Astrocyte of the cerebellum (primary cell): Measurements from ENCODE around the gene AUH.

ENCODE experiments used
- DNase-seq: peaks from one replicate; pipeline ENCODE4 v3.0.0-alpha.2; 2011; ENCODE audit warnings: low read depth
- H3K4me3 ChIP-seq: 2 replicates; pipeline ENCODE4 v1.5.1; 2011; ENCODE audit warnings: mild to moderate bottlenecking, low read depth, low read length, moderate library complexity
- in situ Hi-C: cut with HindIII; loops from 2 replicates; pipeline ENCODE4 v1.10.0; 2017; ENCODE audit warnings: low sequenced_read_pairs
- TF ChIP-seq, protein P1 (sequence below): IDR thresholded peaks from 2 replicates; pipeline ENCODE4 v1.5.1; 2012; ENCODE audit warnings: low read length, low read depth, moderate library complexity, mild to moderate bottlenecking; ENCODE audit errors: missing control alignments

AUH gene

DNA sequence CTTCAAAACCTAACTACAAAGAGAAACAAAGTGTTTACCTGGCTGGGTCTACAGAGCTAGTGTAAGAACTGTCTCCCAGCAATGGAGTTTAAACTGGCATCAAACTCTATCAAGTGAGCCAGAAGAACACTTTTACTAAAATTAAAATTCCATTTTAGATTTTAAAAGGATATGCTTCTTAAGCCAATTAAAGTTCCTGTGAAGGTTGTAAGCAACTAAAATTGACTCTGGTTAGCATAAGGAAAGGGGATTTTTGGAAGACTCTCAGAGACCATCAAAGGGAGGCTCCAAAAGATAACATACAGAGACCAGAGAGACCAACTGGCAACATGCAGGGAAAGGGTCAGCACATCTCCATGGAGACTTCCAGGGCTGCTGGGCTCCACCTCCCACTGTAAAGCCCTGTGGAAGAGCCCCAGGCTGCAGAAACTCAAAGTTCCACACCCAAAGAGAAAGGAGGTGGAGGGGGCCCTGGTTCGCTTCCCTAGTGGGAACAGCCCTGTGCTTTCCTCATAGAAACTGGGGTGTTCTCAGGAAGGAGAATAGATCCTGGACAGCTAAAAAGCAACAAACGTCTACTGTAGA lies 91.7 kb downstream of the AUH start:
- H3K4me3 ChIP-seq: no peak overlapping the region
- in situ Hi-C loops: no loop called here
- no peak for DNase-seq
- TF ChIP-seq, protein P1, sequence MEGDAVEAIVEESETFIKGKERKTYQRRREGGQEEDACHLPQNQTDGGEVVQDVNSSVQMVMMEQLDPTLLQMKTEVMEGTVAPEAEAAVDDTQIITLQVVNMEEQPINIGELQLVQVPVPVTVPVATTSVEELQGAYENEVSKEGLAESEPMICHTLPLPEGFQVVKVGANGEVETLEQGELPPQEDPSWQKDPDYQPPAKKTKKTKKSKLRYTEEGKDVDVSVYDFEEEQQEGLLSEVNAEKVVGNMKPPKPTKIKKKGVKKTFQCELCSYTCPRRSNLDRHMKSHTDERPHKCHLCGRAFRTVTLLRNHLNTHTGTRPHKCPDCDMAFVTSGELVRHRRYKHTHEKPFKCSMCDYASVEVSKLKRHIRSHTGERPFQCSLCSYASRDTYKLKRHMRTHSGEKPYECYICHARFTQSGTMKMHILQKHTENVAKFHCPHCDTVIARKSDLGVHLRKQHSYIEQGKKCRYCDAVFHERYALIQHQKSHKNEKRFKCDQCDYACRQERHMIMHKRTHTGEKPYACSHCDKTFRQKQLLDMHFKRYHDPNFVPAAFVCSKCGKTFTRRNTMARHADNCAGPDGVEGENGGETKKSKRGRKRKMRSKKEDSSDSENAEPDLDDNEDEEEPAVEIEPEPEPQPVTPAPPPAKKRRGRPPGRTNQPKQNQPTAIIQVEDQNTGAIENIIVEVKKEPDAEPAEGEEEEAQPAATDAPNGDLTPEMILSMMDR: no peak

DNA sequence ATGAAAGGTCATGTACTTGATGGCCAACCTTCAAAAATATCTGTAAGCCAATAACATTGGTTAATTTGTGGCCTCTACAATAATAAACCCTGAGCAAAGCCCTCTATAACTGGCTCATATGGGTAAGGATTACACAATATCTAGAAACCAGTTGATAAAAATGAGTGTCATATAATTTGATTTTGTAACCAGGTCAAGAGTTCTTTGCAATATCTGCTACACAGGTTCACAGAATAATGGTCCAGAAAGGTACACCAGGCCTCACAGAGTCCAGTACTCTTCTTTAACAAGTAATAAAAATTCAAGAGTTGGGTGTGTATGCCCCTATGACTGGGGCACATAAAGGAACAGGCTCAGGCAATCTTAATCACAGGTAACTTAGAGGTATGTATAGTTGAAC lies 95.3 kb downstream of the AUH start:
- in situ Hi-C loops: no loop called here
- TF ChIP-seq, protein P1: no peak
- H3K4me3 ChIP-seq: no peak overlapping the region
- DNase-seq: no peak

DNA sequence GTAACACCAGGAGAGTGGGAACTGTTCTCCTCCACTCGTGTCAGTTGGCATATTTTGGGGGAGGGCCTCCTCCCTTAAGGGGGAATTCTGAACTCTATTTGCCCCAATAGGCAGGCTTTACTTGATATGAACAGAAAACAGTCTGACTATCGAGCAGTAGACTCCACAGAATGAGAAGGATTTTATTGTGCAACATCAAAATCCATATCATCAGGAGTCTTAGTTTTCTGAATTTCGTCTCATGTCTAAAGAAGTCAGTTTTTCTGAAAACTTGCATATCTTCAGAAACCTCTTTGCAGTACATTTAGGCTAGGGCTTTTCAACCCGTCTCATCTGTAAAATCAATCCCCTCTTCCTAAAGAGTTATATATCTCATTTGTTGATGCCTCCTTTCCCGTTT lies 96.2 kb downstream of the AUH start:
- DNase-seq: no peak
- TF ChIP-seq, protein P1: no peak
- in situ Hi-C loops: no loop called here
- no peak overlapping the region for H3K4me3 ChIP-seq

DNA sequence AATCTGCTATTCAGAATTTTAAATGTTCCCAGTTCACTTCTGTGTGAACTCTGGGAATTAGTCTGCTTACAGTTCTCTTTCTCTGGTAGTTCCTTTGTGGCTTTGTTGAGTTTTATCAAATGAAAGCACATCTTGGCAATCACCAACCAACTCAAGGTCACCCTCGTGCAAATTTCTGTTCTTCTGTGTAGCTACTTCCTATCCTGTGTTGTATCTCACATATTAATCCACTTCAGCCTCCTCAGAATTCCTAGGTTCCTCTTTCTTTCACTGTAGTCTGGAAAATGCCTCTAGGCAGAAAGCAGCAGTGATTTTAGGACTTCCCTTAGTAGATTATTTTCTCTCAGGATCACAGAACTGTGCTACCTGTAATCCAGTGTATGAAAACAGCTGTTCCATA lies 100.3 kb downstream of the AUH start:
- TF ChIP-seq, protein P1: no peak
- H3K4me3 ChIP-seq: no peak overlapping the region
- no peak for DNase-seq
- in situ Hi-C loops: no loop called here

DNA sequence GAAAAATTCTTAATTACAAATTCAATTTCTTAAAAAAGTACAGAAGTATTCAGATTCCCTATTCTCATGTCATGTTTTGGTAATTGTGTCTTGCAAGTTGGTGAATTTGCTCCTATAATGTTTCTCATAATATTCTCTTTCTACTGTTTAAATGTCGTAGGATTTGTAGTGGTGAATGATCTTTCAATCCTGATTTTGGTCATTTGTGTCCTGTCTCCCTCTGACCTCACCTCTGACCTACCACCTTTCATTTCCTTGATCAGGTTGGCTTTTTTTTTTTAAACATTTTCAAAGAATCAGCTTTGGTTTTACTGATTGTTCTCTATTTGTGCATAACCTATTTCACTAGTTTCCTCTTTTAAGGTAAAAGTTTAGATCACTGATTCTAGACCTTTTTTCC lies 102.6 kb downstream of the AUH start:
- in situ Hi-C loops: no loop called here
- TF ChIP-seq, protein P1: no peak
- DNase-seq: no peak
- no peak overlapping the region for H3K4me3 ChIP-seq

DNA sequence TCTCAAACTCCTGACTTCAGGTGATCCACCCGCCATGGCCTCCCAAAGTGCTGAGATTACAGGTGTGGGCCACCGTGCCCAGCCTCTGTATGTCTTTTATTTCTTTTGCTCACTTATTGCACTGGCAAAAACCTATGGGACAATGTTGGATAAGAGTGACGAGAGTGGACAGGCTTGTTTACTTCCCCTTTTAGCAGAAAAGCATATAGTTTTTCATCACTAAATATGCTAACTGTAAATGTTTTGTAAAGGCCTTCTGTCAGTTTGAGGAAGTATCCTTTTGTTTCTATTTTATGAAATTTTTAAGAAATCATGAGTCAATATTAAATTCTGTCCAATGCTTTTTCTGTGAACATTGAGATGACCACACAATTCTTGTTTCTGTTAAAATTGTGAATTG lies 103.3 kb downstream of the AUH start:
- DNase-seq: no peak
- in situ Hi-C loops: no loop called here
- TF ChIP-seq, protein P1: no peak
- H3K4me3 ChIP-seq: no peak overlapping the region
